CD14-positive monocyte (primary cell): ENCODE results near the gene GRHPR. TPM values are rescaled to one million over a fixed set of nuclear protein-coding genes. Genes with fewer than 3 reads are reported as not detected.
"Not testable (repeated sequence)": the region's sequence is repeated elsewhere in the genome, so short reads cannot be mapped to it uniquely, and the experiment has no call there.

Experiments
- DNase-seq, 3 donors: peaks; one replicate each; pipeline ENCODE4 v3.0.0-alpha.2; 2011 to 2022
- H2AFZ ChIP-seq: 2 replicates; pipeline ENCODE4 v1.6.0; 2012; ENCODE audit warnings: mild to moderate bottlenecking, low read depth, low read length, inconsistent platforms; ENCODE audit not compliant: insufficient read depth, poor library complexity, severe bottlenecking
- H3K27ac ChIP-seq, 2 donors: 1 replicate in 1 of 2; 2 replicates in 1 of 2; pipeline ENCODE4 v1.5.1; 2012 to 2013; ENCODE audit warnings: low read length in 2 of 2, control low read depth in 1 of 2, inconsistent platforms in 1 of 2, low read depth in 1 of 2, mild to moderate bottlenecking in 1 of 2
- H3K27me3 ChIP-seq, 2 donors: one replicate each; pipeline versions ENCODE4 v1.6.0 to v1.6.1; 2011 to 2013; ENCODE audit warnings: low read length in 2 of 2; ENCODE audit not compliant: control insufficient read depth in 2 of 2, insufficient read depth in 2 of 2
- H3K36me3 ChIP-seq, 2 donors: replicated peaks in 1 of 2; 1 replicate in 1 of 2; 2 replicates in 1 of 2; pipeline versions ENCODE4 v1.5.1 to v1.6.1; 2012 to 2013; ENCODE audit warnings: low read length in 2 of 2, control low read depth in 1 of 2, inconsistent platforms in 1 of 2, mild to moderate bottlenecking in 1 of 2; ENCODE audit not compliant: insufficient read depth in 2 of 2, control insufficient read depth in 1 of 2
- H3K4me1 ChIP-seq, 2 donors: 1 replicate in 1 of 2; 2 replicates in 1 of 2; pipeline versions ENCODE4 v1.5.1 to v1.6.1; 2012 to 2013; ENCODE audit warnings: low read length in 2 of 2, control low read depth in 1 of 2, inconsistent platforms in 1 of 2, mild to moderate bottlenecking in 1 of 2, moderate library complexity in 1 of 2; ENCODE audit not compliant: insufficient read depth in 2 of 2, control insufficient read depth in 1 of 2
- H3K4me2 ChIP-seq: replicated peaks from 2 replicates; pipeline ENCODE3; 2012; ENCODE audit warnings: low read length, moderate library complexity, mild to moderate bottlenecking; ENCODE audit not compliant: poor library complexity, severe bottlenecking; ENCODE audit errors: extremely low read depth
- H3K4me3 ChIP-seq, 3 experiments: fragments of 200-600 bp in 1 of 3; sonication (generic) in 1 of 3; replicated peaks in 1 of 3; 1 replicate in 2 of 3; 2 replicates in 1 of 3; pipeline ENCODE4 v1.5.1; 2011 to 2013; ENCODE audit warnings: low read length in 3 of 3, mild to moderate bottlenecking in 3 of 3, control low read depth in 2 of 3, low read depth in 2 of 3, inconsistent platforms in 1 of 3, moderate library complexity in 1 of 3
- H3K79me2 ChIP-seq: 2 replicates; pipeline ENCODE4 v1.6.0; 2012; ENCODE audit warnings: mild to moderate bottlenecking, control low read depth, inconsistent platforms, low read length, moderate library complexity; ENCODE audit not compliant: insufficient read depth
- H3K9ac ChIP-seq: 2 replicates; pipeline ENCODE4 v1.6.0; 2017; ENCODE audit warnings: low read length, mild to moderate bottlenecking; ENCODE audit not compliant: insufficient read depth, poor library complexity, severe bottlenecking
- H3K9me3 ChIP-seq, 2 donors: replicated peaks in 1 of 2; 1 replicate in 1 of 2; 2 replicates in 1 of 2; pipeline versions ENCODE4 v1.5.1 to v1.6.1; 2012 to 2013; ENCODE audit warnings: low read length in 2 of 2, control low read depth in 1 of 2; ENCODE audit not compliant: control insufficient read depth in 1 of 2, insufficient read depth in 1 of 2
- H4K20me1 ChIP-seq: 2 replicates; pipeline ENCODE4 v1.6.0; 2012; ENCODE audit warnings: mild to moderate bottlenecking, low read length, control low read depth, moderate library complexity; ENCODE audit not compliant: insufficient read depth
- H3K27ac Mint-ChIP-seq, 7 donors: one replicate each; pipeline ENCODE4 v1.8.0; 2020; ENCODE audit warnings: mild to moderate bottlenecking in 7 of 7, mixed read lengths in 7 of 7, moderate library complexity in 6 of 7, inconsistent platforms in 2 of 7
- H3K27me3 Mint-ChIP-seq, 3 donors: one replicate each; pipeline ENCODE4 v1.8.0; 2021 to 2022; ENCODE audit warnings: low read depth in 3 of 3, mild to moderate bottlenecking in 3 of 3, mixed read lengths in 3 of 3, moderate library complexity in 3 of 3, inconsistent platforms in 1 of 3
- H3K36me3 Mint-ChIP-seq, 2 donors: one replicate each; pipeline ENCODE4 v1.8.0; 2020; ENCODE audit warnings: mixed read lengths in 2 of 2, inconsistent platforms in 1 of 2, mild to moderate bottlenecking in 1 of 2
- H3K4me1 Mint-ChIP-seq: one replicate; pipeline ENCODE4 v1.8.0; 2020; ENCODE audit warnings: mild to moderate bottlenecking, mixed read lengths
- H3K4me3 Mint-ChIP-seq, 2 donors: one replicate each; pipeline ENCODE4 v1.8.0; 2020; ENCODE audit warnings: mild to moderate bottlenecking in 2 of 2, mixed read lengths in 2 of 2, moderate library complexity in 1 of 2
- H3K9me3 Mint-ChIP-seq, 7 donors: one replicate each; pipeline ENCODE4 v1.8.0; 2020 to 2022; ENCODE audit warnings: mixed read lengths in 7 of 7, mild to moderate bottlenecking in 6 of 7, moderate library complexity in 6 of 7, inconsistent platforms in 2 of 7
- WGBS: methylation state at CpG from one replicate; pipeline ENCODE4 v1.1.5; 2013; ENCODE audit warnings: missing lambda C conversion rate; ENCODE audit not compliant: insufficient coverage; 5-methylcytosine and 5-hydroxymethylcytosine counted together
- intact Hi-C, 2 donors: fragments of 100-400 bp; cut with micrococcal nuclease; formaldehyde crosslinking; loops; one replicate each; pipeline versions ENCODE4 v1.15.0 to v1.15.1; 2023
- polyA plus RNA-seq, 3 donors: library from polyadenylated mRNA; depleted of rRNA in 1 of 3; unstranded in 2 of 3; stranded (reverse) in 1 of 3; fragments of 300-500 nt in 2 of 3; fragments of >200 nt in 1 of 3; fragmentation: Illumina TruSeq in 2 of 3; gene quantifications; 1 replicate in 2 of 3; 2 replicates in 1 of 3; pipeline ENCODE4 v1.2.3, GENCODE V29; 2012 to 2021
- TF ChIP-seq, protein P1 (sequence below): fragments of 200-600 bp; IDR thresholded peaks from one replicate; pipeline ENCODE4 v1.8.0; 2022; ENCODE audit warnings: antibody characterized with exemption, mild to moderate bottlenecking

Gene GRHPR
- polyA plus RNA-seq, 3 donors = 73.8 to 96.6 (median 80.9) TPM

DNA sequence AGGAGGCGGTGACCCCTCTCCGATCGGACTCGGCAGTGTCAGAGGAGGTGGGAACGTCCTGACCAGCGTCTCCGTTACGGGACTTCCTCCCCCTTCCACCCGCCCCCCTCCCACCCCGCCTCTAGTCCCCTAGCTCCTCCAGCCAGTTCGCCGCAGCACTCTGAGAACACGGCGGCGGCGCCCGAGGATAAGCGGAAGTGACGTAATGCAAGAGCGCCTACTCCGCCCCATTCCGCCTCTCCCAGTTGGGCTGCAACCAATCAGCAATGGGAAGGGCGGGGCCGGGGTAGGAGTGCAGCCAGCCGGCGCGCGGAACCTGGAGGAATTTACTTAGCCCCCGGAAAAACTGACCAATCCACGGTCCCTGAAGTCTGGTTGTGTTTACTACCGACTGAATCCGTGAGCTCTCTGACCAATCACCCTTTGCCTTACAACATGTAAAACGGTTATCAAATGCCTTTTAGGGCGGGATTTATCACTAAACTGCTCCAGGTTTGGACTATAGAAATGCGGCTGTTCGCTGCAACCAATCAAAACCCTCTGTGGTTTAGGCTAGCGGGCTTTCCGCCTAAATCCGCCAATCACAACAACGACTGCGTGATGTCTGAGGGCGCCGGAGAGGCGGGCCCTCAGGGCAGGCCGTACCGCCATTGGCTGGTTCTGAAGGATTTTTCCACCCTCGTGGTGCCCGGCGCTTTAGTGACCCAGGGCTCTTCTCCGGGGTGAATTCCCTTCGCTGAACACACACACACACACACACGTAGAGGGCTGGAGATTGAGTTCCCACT lies 42.9 kb downstream of the GRHPR start, which contains the start of gene ZBTB5:
ZBTB5 (minus strand) TSS at position 202 of the 788 bp plus-strand sequence. CDS start 22,899 bp downstream, outside the sequence.
- H3K36me3 Mint-ChIP-seq = peaks cover 1 to 4% of the 10 kb centered on the region in 2 donors
- no peaks in the 10 kb centered on the region for H3K9me3 Mint-ChIP-seq
- H3K27me3 Mint-ChIP-seq = peaks cover under 1 to 3% (median 2%) of the 10 kb centered on the region in 3 donors
- Histone ChIP-seq H3K9ac (peak within 1 kb of the TSS; percentile 95), H3K27ac (peak within 1 kb of the TSS; percentile 92 to 95), H3K4me1 (peaks cover 15 to 24% of the 10 kb centered on the region in 2 donors), H3K4me2 (peak within 1 kb of the TSS; percentile 100), H3K9me3 (no peaks in the 10 kb centered on the region), H4K20me1 (no peaks in the 10 kb centered on the region), H3K36me3 (no peaks in the 10 kb centered on the region), H3K79me2 (peaks cover 37% of the 10 kb centered on the region), H3K4me3 (peak within 1 kb of the TSS; percentile 89 to 92 (median 91)), H3K27me3 (no peaks in the 10 kb centered on the region), H2AFZ (peak within 1 kb of the TSS; percentile 94)
- peak within 1 kb of the TSS; percentile 95 for H3K4me3 Mint-ChIP-seq
- intact Hi-C loops = loop anchor here (2.0 to 5.0 kb wide), 4 partner anchors 19 to 1063 kb away; partner anchors contain the start of genes POLR1E (in 2 of the 2), TOMM5 (in 2 of the 2), GRHPR (in 1 of the 2) and RNF38 (in 1 of the 2)
- peak; percentile 99 for DNase-seq
- TF ChIP-seq, protein P1, sequence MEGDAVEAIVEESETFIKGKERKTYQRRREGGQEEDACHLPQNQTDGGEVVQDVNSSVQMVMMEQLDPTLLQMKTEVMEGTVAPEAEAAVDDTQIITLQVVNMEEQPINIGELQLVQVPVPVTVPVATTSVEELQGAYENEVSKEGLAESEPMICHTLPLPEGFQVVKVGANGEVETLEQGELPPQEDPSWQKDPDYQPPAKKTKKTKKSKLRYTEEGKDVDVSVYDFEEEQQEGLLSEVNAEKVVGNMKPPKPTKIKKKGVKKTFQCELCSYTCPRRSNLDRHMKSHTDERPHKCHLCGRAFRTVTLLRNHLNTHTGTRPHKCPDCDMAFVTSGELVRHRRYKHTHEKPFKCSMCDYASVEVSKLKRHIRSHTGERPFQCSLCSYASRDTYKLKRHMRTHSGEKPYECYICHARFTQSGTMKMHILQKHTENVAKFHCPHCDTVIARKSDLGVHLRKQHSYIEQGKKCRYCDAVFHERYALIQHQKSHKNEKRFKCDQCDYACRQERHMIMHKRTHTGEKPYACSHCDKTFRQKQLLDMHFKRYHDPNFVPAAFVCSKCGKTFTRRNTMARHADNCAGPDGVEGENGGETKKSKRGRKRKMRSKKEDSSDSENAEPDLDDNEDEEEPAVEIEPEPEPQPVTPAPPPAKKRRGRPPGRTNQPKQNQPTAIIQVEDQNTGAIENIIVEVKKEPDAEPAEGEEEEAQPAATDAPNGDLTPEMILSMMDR = no peak
- H3K4me1 Mint-ChIP-seq = peaks cover 27% of the 10 kb centered on the region
- under 1% methylated on average over 36 of the region's 52 CpGs for WGBS
- peak within 1 kb of the TSS; percentile 96 to 98 (median 98) for H3K27ac Mint-ChIP-seq

DNA sequence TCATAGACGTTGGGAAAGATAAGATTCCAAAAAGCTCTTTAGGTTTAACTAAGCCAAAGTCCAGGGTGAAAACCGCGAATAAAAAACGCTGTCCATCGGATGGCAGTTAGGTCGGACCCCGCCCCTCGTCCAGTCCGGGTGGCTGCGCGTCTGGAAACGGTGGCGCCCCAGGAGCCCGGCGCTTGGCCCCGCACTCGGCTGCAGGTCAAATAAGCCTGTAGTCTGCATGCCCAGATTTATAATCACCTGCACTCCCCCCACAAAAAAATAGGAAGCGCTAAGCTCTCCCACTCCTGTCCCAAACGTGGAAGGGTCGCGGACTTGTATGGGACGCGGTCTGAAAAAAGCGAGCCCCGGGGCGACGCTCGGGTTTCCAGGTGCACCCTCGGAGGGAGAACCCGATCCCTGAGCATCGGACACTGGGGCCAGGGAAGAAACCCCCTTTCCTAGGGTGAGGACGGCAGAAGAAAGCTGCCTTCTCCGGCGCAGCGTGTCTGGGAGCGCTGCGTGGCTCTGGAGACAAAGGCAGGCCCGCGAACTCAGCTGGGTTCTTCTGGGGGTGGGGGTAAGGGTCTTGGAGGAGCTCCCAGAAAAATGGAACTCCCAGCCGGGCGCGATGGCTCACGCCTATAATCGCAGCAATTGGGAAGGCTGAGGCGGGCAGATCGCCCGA lies 43.7 kb downstream of the GRHPR start:
- peaks cover 2 to 4% (median 3%) of the 10 kb centered on the region in 3 donors for H3K27me3 Mint-ChIP-seq
- peak in 1 of 3 donors; percentile 33 for DNase-seq
- Histone ChIP-seq H3K4me2 (peak overlapping the region; percentile 100), H4K20me1 (no peaks in the 10 kb centered on the region), H3K4me3 (peak overlapping the region; percentile 52 to 92 (median 91)), H2AFZ (peak overlapping the region; percentile 94), H3K27me3 (no peaks in the 10 kb centered on the region), H3K9ac (peak overlapping the region; percentile 65), H3K36me3 (no peaks in the 10 kb centered on the region), H3K27ac (peak overlapping the region; percentile 92 to 95), H3K79me2 (peaks cover 32% of the 10 kb centered on the region), H3K4me1 (peaks cover 15 to 24% of the 10 kb centered on the region in 2 donors), H3K9me3 (no peaks in the 10 kb centered on the region)
- H3K36me3 Mint-ChIP-seq = peaks cover 1 to 4% of the 10 kb centered on the region in 2 donors
- peaks cover 27% of the 10 kb centered on the region for H3K4me1 Mint-ChIP-seq
- WGBS = 0% methylated on average over 43 of the region's 47 CpGs
- H3K27ac Mint-ChIP-seq = peak overlapping the region; percentile 96 to 98 (median 98)
- TF ChIP-seq, protein P1 = no peak
- H3K4me3 Mint-ChIP-seq = peak overlapping the region; percentile 95
- intact Hi-C loops = loop anchor here (2.0 to 5.0 kb wide), 4 partner anchors 19 to 1064 kb away; partner anchors contain the start of genes TOMM5 (in 2 of the 2), GRHPR (in 1 of the 2), POLR1E (in 1 of the 2) and RNF38 (in 1 of the 2)
- H3K9me3 Mint-ChIP-seq = no peaks in the 10 kb centered on the region

DNA sequence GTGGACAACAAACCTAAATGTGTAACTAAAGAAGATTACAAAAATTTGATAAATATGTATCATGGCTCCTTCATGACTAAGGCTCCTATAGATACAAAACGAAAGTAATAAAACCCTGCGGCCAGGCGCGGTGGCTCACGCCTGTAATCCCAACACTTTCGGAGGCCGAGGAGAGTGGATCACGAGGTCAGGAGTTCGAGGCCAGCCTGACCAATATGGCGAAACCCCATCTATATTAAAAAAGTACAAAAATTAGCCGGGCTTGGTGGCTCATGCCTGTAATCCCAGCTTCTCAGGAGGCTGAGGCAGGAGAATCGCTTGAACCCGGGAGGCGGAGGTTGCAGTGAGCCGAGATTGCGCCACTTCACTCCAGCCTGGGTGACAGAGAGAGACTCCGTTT lies 45.0 kb downstream of the GRHPR start:
- WGBS = 91% methylated on average over 11 of the region's 17 CpGs
- H3K4me3 Mint-ChIP-seq, H3K9me3 Mint-ChIP-seq, DNase-seq, H3K27me3 Mint-ChIP-seq, H2AFZ ChIP-seq, H3K27ac Mint-ChIP-seq, H4K20me1 ChIP-seq, H3K9me3 ChIP-seq, H3K9ac ChIP-seq, H3K4me3 ChIP-seq, H3K27ac ChIP-seq, H3K27me3 ChIP-seq, H3K36me3 Mint-ChIP-seq, H3K4me2 ChIP-seq, H3K36me3 ChIP-seq: not testable (repeated sequence)
- H3K4me1 ChIP-seq = peaks cover 18 to 33% of the 10 kb centered on the region in 2 donors
- peaks cover 22% of the 10 kb centered on the region for H3K79me2 ChIP-seq
- intact Hi-C loops = loop anchor here (2.0 to 5.0 kb wide), 4 partner anchors 17 to 1065 kb away; partner anchors contain the start of genes TOMM5 (in 2 of the 2), GRHPR (in 1 of the 2), POLR1E (in 1 of the 2) and RNF38 (in 1 of the 2)
- H3K4me1 Mint-ChIP-seq = peaks cover 33% of the 10 kb centered on the region
